Nephron progenitor cell (in vitro differentiated cells): ENCODE data around the gene ATG7.

ENCODE experiments used
- DNase-seq: peaks from one replicate; pipeline ENCODE4 v3.0.0; 2021
- H3K27ac Mint-ChIP-seq: 2 replicates; pipeline ENCODE4 v1.8.0; 2021; ENCODE audit warnings: mild to moderate bottlenecking, moderate library complexity, mixed read lengths
- H3K27me3 Mint-ChIP-seq: 2 replicates; pipeline ENCODE4 v1.8.0; 2021; ENCODE audit warnings: mild to moderate bottlenecking, low read depth, mixed read lengths; ENCODE audit not compliant: poor library complexity
- H3K36me3 Mint-ChIP-seq: 2 replicates; pipeline ENCODE4 v1.8.0; 2021; ENCODE audit warnings: low read depth, mixed read lengths
- H3K4me1 Mint-ChIP-seq: 2 replicates; pipeline ENCODE4 v1.8.0; 2021; ENCODE audit warnings: mixed read lengths
- H3K4me3 Mint-ChIP-seq: 2 replicates; pipeline ENCODE4 v1.8.0; 2021; ENCODE audit warnings: mild to moderate bottlenecking, moderate library complexity, mixed read lengths
- H3K9me3 Mint-ChIP-seq: 2 replicates; pipeline ENCODE4 v1.8.0; 2021; ENCODE audit warnings: mild to moderate bottlenecking, moderate library complexity, mixed read lengths
- CTCF ChIP-seq: fragments of 200-600 bp; sonication (generic); IDR thresholded peaks from 2 replicates; pipeline ENCODE4 v1.5.0; 2021; ENCODE audit warnings: antibody characterized with exemption

Gene ATG7

GRCh38 chr3:11580645-11581044 is 308.4 kb downstream of the ATG7 start:
- Mint-ChIP-seq H3K4me3 (no peak overlapping the region), H3K9me3 (peaks cover 9% of the 10 kb centered on the region), H3K27ac (no peak overlapping the region), H3K27me3 (peaks cover 3% of the 10 kb centered on the region), H3K36me3 (peaks cover 50% of the 10 kb centered on the region), H3K4me1 (peaks cover 87% of the 10 kb centered on the region)
- no peak for DNase-seq
- no peak for TF ChIP-seq CTCF

- Mint-ChIP-seq H3K27ac (peak overlapping the region; percentile 97), H3K4me1 (peaks cover 86% of the 10 kb centered on the region), H3K4me3 (peak overlapping the region; percentile 78), H3K9me3 (peaks cover 9% of the 10 kb centered on the region), H3K36me3 (peaks cover 54% of the 10 kb centered on the region), H3K27me3 (peaks cover 3% of the 10 kb centered on the region)
- TF ChIP-seq CTCF, result no peak
- DNase-seq, result no peak
These were observed 309.3 kb downstream of the ATG7 start for GRCh38 chr3:11581237-11582190.

GRCh38 chr3:11582191-11582968 is 310.2 kb downstream of the ATG7 start:
- peak overlapping the region; percentile 78 for H3K4me3 Mint-ChIP-seq
- H3K27me3 Mint-ChIP-seq, result peaks cover 3% of the 10 kb centered on the region
- H3K27ac Mint-ChIP-seq, result peak overlapping the region; percentile 97
- TF ChIP-seq CTCF, result no peak
- peaks cover 59% of the 10 kb centered on the region for H3K36me3 Mint-ChIP-seq
- DNase-seq, result peak; percentile 56
- peaks cover 9% of the 10 kb centered on the region for H3K9me3 Mint-ChIP-seq
- H3K4me1 Mint-ChIP-seq, result peaks cover 81% of the 10 kb centered on the region

GRCh38 chr3:11583235-11583634 is 311.0 kb downstream of the ATG7 start:
- H3K4me3 Mint-ChIP-seq, result peak overlapping the region; percentile 78
- H3K27ac Mint-ChIP-seq, result peak overlapping the region; percentile 97

GRCh38 chr3:11583638-11584046 is 311.4 kb downstream of the ATG7 start:
- peak overlapping the region; percentile 89 for H3K27ac Mint-ChIP-seq
- peaks cover 9% of the 10 kb centered on the region for H3K9me3 Mint-ChIP-seq
- no peak for DNase-seq
- peaks cover 62% of the 10 kb centered on the region for H3K36me3 Mint-ChIP-seq
- H3K4me1 Mint-ChIP-seq, result peaks cover 84% of the 10 kb centered on the region
- H3K27me3 Mint-ChIP-seq, result peaks cover 3% of the 10 kb centered on the region
- peak overlapping the region; percentile 2 for H3K4me3 Mint-ChIP-seq
- TF ChIP-seq CTCF, result no peak

More at GRCh38 chr3:11583235-11583634, 311.0 kb downstream of the ATG7 start:
- Mint-ChIP-seq H3K9me3 (peaks cover 9% of the 10 kb centered on the region), H3K4me1 (peaks cover 81% of the 10 kb centered on the region), H3K36me3 (peaks cover 59% of the 10 kb centered on the region), H3K27me3 (peaks cover 3% of the 10 kb centered on the region)
- TF ChIP-seq CTCF, result no peak
- no peak for DNase-seq
